22Rv1 (cell line): ENCODE measurements around the gene ACTR8.

Experiments
- ZFX ChIP-seq: fragments of 450-650 bp; IDR thresholded peaks from 2 replicates; pipeline ENCODE4 v1.6.1; 2017; ENCODE audit warnings: antibody characterized with exemption, borderline replicate concordance
- TF ChIP-seq, protein P1 (sequence below): fragments of 450-650 bp; IDR thresholded peaks from 2 replicates; pipeline ENCODE4 v1.5.1; 2017; ENCODE audit warnings: mild to moderate bottlenecking

GRCh38 chr3:53856964-53857363 lies 25.0 kb downstream of the ACTR8 start:
- TF ChIP-seq, protein P1, sequence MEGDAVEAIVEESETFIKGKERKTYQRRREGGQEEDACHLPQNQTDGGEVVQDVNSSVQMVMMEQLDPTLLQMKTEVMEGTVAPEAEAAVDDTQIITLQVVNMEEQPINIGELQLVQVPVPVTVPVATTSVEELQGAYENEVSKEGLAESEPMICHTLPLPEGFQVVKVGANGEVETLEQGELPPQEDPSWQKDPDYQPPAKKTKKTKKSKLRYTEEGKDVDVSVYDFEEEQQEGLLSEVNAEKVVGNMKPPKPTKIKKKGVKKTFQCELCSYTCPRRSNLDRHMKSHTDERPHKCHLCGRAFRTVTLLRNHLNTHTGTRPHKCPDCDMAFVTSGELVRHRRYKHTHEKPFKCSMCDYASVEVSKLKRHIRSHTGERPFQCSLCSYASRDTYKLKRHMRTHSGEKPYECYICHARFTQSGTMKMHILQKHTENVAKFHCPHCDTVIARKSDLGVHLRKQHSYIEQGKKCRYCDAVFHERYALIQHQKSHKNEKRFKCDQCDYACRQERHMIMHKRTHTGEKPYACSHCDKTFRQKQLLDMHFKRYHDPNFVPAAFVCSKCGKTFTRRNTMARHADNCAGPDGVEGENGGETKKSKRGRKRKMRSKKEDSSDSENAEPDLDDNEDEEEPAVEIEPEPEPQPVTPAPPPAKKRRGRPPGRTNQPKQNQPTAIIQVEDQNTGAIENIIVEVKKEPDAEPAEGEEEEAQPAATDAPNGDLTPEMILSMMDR = no peak
- no peak for TF ChIP-seq ZFX
